ENCODE results near the gene PHACTR3.

DNA sequence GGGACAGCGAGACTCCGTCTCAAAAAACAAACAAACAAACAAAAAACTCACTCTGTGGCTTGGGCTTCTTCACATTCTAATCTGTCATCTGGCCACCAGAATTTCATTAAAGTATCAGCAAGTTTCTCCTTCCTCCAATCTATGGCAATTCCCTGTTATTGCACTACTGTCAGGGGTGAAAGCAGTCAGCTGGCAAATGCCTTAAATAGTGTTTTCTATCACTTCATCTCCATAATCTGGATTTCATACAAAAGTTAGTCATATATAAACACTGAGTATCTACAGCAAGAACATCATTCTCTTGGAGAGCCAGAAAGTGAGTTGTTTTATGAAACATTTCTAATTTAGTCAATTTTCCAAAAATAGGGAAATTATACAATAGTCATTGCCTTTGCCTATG is 56.1 kb downstream of the PHACTR3 start:
- TF ChIP-seq, protein P1, sequence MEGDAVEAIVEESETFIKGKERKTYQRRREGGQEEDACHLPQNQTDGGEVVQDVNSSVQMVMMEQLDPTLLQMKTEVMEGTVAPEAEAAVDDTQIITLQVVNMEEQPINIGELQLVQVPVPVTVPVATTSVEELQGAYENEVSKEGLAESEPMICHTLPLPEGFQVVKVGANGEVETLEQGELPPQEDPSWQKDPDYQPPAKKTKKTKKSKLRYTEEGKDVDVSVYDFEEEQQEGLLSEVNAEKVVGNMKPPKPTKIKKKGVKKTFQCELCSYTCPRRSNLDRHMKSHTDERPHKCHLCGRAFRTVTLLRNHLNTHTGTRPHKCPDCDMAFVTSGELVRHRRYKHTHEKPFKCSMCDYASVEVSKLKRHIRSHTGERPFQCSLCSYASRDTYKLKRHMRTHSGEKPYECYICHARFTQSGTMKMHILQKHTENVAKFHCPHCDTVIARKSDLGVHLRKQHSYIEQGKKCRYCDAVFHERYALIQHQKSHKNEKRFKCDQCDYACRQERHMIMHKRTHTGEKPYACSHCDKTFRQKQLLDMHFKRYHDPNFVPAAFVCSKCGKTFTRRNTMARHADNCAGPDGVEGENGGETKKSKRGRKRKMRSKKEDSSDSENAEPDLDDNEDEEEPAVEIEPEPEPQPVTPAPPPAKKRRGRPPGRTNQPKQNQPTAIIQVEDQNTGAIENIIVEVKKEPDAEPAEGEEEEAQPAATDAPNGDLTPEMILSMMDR (IDR thresholded peaks at IDR 0.05) = no peak
- TF ChIP-seq POLR2A (IDR thresholded peaks at IDR 0.05) = no peak

Measured in lower leg skin (tissue), 3 donors.